D721Med (cell line): Measurements from ENCODE around the gene ATP5F1E.

ENCODE experiments used
- DNase-seq: peaks from one replicate; pipeline ENCODE4 v3.0.0; 2011; ENCODE audit warnings: low spot score; ENCODE audit not compliant: insufficient read length
- FAIRE-seq: peaks from 2 replicates; lab custom pipeline; 2011; peaks lifted over from hg19 to GRCh38; lab: Jason Lieb, UNC
- TF ChIP-seq, protein P1 (sequence below): IDR thresholded peaks from 2 replicates; pipeline ENCODE4 v1.5.1; 2012; ENCODE audit warnings: mild to moderate bottlenecking, control low read depth; ENCODE audit not compliant: insufficient read depth; ENCODE audit errors: missing control alignments

ATP5F1E gene

DNA sequence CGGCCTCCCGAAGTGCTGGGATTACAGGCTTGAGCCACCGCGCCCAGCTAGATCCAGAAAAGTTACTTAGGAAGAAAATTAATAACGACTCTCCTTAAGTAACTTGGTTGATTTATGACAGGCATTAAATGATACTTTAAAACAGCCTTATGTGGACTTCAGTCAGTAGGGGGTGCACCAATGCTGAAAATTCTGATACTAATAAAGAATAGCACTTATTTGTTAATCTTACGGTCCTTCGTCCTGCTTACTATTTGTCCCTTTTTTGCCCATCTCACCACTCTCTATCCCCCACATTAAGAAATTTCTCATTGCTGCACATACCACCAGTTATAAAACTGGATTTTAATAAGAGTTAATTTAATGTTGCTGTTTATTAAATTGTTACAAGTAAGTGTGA, 23.2 kb upstream of the ATP5F1E start:
- FAIRE-seq, result no peak
- TF ChIP-seq, protein P1, sequence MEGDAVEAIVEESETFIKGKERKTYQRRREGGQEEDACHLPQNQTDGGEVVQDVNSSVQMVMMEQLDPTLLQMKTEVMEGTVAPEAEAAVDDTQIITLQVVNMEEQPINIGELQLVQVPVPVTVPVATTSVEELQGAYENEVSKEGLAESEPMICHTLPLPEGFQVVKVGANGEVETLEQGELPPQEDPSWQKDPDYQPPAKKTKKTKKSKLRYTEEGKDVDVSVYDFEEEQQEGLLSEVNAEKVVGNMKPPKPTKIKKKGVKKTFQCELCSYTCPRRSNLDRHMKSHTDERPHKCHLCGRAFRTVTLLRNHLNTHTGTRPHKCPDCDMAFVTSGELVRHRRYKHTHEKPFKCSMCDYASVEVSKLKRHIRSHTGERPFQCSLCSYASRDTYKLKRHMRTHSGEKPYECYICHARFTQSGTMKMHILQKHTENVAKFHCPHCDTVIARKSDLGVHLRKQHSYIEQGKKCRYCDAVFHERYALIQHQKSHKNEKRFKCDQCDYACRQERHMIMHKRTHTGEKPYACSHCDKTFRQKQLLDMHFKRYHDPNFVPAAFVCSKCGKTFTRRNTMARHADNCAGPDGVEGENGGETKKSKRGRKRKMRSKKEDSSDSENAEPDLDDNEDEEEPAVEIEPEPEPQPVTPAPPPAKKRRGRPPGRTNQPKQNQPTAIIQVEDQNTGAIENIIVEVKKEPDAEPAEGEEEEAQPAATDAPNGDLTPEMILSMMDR, result peak; percentile 33
- no peak for DNase-seq

DNA sequence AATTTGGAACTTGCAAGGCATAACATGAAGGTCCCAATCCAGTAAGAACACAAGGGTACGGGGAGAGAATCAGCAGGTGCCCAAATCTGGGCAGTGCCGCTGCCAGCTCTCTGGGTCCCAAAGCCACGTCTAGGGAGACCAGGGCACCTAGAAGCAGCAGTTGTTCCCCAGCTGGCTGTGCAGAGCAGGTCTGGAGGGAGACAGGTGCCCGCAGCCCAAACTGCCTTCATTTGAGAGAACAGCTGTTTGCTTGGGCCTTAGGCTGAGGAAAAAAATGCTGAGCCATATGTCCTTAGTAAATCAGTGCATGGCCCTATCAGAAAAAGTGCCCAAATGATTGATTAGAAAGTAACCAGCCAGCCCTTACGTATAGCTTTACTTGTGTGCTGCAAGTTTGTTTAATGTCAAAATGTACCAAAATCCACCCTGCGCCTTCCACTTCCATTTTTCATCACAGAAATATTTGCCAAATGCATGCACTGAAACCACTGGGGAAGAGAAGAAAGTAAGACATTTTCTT, 19.6 kb upstream of the ATP5F1E start:
- FAIRE-seq (no peak), DNase-seq (no peak)
- TF ChIP-seq, protein P1, result no peak

DNA sequence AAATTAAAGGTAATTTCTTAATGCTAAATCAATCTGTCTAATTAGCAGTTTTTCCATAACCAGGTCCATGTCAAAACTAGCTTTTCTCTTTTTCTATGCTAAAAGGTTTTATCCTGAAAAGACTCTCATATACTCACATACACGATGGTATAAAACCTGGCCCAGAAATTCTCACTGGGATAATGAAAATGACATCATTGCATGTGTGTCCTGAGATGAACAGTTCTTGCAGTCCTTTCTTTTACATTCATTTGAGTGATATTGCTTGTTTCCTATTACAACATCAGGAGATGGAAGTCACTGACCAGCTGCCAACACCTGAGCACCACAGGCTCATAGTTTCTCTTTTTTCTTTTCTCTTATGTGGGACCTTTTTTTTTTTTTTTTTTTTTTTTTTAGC, 18.3 kb upstream of the ATP5F1E start:
- DNase-seq (no peak), FAIRE-seq (no peak)
- TF ChIP-seq, protein P1, result no peak

DNA sequence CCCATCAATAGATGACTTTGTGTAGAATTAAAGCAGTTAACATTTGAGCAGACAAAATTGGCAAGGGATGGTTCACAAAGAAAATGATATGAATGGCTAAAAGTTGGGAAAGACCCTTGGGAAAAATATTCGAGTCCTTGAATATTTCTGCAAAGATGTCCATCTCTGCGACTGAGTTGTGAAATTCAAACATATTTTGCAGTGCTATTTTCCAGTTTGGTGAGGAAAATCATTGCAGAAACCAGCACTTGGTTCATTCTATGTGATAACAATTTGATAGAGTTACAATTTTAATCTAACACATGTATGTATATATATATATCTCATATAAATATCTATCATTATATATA, 16.5 kb upstream of the ATP5F1E start:
- DNase-seq, result no peak
- TF ChIP-seq, protein P1, result no peak
- no peak for FAIRE-seq

DNA sequence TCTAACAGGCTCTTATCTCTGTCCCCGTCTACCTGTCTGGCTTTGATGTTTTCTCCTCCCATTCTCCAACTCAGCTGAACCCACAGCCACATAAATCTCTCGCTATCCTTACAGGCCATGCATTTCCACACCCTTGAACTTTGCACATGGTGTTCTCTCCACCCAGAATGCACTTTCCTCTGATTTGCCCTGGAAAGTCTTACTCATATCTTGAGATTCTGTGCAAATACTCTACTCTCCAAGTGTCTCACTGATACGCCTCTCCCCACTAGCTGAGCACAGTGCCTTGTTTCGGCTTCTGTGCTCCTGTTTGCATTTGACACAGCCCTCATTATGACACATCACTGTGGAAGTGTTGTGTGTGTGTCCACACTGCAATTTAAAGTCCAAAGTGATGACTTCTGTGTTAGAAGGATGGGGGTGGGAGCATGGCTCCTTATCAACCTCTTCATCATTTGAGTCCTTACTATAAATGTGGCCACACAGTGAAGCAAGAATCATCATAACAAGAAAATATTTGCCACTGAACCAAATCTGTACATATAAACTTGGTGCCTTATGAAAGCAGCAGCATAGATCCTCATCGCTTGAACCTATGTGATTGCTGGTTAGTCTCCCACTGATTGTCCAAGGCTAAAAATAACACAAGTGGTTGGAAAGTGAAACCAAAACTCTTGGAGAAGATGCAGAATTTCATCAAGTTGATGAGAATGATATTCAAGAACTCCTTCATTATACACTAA, 16.0 kb upstream of the ATP5F1E start:
- FAIRE-seq, result no peak
- TF ChIP-seq, protein P1, result no peak

DNA sequence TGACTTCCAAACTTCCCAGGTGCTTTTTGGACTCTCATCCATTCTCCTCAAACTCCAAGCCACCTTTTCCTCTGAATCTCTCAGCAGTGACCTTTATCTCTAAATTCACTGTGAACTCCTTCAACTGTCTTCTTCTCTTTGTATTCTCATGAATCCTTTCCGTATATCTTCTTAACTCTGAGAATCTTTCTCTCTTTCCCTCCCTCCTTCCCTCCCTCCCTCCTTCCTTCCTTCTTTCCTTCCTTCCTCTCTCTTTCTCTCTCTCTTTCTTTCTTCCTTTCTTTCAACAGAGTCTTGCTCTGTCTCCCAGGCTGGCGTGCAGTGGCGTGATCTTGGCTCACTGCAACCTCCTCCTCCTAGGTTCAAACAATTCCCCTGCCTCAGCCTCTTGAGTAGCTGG, 14.7 kb upstream of the ATP5F1E start:
- no peak for DNase-seq
- TF ChIP-seq, protein P1, result no peak
- FAIRE-seq, result no peak

More for the DNA sequence above, 16.0 kb upstream of the ATP5F1E start:
- no peak for DNase-seq

DNA sequence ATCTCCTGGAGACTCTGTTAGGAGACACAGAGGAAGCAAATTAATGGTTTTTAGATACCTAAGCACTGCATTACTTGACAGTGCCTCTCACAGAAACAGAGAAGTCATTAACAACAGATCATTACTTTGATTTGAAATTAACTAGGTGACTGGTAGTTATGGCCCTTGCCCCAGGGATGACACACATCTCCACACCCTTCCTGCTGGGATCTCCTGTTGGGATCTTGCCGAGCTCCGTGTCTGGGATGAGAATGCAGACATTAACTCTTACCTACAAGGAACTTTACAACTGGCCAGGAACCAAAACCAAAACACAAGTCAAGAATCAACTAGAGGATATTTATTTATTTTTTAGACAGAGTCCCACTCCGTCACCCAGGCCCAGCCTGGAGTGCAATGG, 12.7 kb upstream of the ATP5F1E start:
- TF ChIP-seq, protein P1, result no peak
- FAIRE-seq, result no peak
- no peak for DNase-seq
